HG02588 (cell line): ENCODE measurements around the gene LCP2.

Source experiments
- ATAC-seq: cut with Tn5 transposase; IDR thresholded peaks from one replicate; pipeline ENCODE4 v1.9.1; 2021; ENCODE audit warnings: mild to moderate bottlenecking, moderate library complexity; ENCODE audit not compliant: unreplicated experiment

LCP2 gene

DNA sequence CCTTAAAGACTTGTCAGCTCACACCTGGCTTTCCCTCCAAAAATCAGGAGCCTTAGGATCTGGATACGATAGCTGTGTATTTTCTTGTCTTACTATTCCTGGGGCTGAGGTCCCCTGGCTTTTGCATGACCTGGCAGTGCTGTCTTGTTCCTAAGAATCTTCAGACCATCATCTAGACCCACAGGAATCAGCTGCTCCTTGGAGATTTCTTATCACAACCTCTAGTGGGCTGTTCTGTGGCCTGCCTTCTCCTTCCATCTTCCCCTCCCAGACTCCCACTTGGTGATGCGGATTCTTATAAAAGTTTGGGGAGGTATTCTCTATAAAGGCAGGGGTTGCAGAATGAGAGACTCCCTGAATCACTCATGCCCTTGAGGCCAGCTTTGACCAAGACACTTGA is 21.4 kb downstream of the LCP2 start:
- no peak for ATAC-seq

DNA sequence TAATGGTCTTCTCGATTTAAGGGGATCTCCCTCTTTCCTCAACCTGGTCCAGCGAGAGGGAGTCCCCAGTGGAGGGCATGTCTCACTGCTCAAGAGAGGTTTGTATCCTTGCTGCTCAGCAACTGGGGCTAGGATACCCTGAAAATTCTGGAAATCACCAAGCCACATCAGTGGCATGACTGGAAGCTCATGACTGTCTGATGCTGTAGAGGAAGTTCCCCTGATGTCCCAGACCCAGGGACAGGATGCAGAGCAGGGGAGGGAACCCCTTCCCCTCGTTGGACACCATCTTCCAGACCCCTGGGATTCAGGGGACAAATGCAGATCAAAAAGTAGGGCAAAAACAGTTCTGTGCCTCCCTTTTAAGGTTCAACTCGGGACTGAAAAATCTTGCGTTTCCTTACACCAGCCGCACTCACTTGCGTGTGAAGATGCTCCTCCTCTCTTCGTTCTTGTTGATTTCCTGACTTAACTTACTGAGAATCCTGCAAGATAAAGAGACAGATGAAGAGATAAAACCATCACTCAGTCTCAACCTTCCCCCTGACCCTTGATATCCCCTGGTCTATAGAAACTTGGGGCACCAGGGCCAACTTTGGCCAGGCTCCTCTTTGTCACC is 22.1 kb downstream of the LCP2 start:
- no peak for ATAC-seq

DNA sequence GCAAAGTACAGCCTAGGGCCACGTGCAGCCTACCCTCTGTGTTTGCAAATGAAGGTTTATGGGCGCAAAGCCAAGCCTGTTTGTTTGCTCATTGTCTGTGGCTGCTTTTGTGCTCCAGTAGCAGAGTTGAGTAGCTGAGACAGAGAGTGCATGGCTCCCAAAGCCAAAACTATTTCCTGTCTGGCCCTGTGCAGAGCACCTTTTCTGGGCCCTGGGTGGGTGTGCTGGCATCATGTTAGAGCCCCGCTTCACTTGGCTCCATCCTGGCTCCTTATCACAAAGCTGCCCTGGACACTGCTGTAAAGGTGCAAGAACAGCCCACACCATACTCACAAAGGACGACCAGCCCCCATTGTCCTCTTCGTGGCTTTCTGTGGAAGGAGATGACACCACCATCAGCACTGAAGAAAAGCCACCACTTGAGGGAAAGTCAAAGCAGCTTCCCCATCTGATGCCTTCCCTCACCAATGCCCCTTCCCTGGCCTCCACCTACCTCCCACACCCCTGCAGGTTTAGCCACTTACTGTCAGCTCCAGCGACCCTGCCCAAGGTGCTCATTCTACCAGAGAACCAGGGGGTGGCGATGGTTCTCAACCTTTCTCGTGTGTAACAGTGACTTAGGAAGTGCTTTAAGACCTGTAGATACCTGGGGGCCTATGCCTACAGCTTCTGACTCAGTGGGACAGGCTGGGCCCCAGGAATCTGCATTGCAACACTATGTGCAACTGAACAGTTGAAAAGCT is 23.4 kb downstream of the LCP2 start:
- ATAC-seq, result no peak

DNA sequence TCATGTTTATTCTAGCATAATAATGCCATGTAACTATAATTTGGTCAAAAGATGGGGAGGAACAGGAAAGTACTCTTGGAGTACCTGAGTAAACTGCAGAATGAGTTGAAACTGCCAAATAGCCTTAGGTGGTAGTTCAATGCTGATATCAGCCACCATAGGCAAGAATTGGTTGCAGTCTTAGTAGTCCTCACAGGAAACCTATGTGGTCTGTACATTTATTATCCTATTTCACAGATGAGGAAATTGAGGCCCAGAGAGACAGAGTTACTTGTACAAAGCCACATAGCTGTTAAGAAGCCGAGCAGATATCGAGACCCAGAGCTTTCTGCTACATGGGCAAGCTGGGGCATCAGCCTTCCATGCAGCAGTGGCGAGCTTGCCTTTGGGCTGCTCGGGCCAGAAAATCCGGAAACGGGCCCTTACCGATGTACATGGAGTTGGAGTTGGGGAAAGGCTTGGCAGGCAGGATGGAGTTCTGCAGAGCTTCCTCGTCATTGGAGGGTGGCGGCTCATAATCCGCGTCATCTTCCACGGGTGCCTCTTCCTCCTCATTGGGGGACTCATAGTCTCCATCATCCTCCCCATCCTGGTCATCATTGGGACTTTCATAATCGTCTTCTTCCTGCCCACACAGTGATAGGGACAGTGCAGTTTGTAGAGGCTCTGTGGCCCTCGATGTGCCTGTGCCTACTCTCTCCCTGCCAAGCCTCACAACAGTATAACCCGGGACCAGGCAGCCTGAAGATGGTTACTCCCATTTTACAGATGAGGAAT is 27.1 kb downstream of the LCP2 start:
- no peak for ATAC-seq

DNA sequence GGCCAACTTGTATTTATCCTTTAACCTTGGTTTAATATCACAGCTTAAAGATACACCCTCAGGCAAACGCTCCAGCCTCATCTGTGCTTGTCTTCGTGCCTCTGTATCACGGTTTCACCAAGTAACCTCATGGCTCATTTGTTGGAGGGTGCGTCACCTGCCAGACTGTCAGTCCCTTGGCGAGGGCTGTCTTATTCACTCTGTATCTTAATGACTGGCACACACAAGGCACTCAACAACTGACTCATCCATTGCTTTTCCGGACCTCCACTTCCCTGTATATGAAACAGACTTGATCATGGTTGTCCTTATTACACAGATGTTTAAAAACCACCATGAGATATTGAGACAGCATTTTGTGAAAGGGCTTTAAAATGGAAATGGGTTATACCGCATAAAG is 28.0 kb downstream of the LCP2 start:
- ATAC-seq, result no peak

DNA sequence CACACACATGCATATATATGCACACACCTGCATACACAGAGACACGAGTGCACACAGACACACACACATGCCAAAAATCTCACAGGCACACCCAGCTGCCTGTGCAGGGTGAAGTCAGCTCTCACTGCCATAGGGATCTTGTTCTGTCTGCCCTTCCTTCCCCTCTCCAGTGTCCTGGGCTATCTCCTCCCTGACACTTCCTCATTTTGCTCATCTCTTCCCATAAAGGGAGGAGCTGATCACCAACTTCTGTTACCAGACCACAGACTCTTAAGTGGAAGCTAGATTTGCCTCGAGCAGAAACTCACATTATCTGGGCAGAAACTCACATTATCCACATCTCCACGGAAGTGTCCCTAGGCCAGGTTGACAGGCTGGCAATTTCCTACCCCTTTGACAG is 28.7 kb downstream of the LCP2 start:
- no peak for ATAC-seq

DNA sequence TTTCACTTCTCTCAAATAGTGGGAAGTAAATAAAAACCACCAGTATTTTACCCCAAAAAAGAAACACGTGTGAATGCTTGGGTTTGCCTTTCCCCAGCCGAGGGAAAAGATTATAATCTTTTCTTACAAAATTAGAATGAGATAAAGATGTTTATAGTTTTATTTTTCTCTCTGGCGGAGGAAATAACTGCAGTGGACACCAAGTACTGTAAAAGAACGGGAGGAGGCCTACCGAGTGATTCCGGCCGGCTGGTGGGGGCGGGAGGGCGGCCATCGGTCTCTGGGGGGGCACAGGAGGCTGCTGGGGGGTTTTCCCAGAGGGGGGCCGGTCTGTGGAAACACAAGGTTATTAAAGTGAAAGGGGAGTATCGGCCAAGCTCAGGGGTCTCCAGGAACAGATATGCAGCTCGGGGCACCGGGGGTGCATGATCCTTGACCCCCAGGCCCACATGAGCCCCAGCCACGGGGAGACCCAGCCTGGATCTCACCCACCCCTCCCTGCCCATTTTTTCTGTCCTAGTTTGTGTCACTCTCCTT is 29.4 kb downstream of the LCP2 start:
- ATAC-seq, result no peak

DNA sequence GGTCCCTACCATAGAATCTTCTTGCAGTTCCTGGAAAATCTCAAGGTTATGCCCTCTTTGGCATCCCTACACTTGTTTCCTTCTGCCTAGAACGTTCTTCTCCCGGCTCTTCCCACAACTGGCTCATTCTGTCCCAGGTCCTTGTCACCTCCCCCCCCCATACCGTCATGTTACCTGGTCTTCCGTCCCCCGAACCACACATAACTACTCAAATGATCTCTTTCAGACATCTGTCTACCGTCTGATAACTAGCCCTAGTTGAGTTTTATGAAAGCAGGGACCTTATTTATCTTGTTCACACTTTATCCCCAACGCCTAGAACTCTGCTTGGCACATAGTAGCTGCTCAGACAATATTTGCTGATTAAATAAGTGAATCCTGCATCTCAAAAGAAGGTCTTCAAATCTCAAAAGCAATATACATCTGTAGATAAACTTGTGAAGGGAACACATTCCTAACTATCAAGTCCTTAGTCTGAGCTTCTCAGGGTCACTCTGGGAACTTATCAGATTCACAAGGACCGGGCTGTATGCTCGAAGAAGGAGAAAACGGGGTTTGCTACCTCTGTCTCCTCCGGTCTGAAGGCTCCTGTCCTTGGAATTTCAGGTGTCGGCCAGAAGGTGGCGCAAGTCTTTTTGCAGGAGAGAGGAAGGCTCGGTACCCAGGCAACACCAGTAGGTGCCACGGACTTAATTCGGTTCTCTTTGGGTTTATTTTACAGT is 30.0 kb downstream of the LCP2 start:
- peak; percentile 62 for ATAC-seq

DNA sequence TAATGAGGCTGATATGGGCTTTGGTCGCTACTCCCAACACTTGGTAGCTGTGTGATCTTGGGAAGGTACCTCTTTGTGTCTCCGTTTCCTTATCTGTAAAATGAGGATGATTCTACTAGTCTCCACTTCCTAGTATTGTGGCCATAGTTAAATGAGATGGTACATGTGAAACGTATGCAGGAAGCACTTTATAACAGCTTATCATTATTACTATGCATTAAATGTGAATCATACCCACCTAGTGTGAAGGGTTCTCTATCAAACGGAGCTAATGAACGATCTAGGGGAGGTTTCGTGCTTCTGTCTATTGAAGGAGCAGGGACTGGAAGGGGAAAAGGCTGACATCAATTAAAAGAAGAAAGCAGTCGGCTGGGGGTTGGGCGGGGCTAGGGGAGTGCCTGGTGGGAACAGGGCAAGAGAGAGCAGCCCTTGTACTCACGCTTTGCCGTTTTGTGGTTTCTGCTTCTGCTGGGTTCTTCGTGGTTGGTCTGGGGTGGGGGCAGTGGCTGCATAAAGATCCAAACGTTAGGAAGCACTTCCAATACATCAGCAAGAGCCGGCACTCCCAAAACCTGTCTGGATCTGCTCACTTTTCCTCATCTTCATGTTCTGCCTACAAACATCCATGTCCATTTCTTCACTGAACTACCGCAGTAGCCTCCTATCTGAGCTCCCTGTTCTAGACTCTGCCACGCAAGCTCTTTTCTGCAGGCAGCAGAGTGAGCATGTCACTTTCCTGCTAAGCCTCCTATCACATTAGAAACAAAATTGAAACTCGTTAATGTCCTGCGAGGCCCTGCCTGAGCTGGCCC is 30.8 kb downstream of the LCP2 start:
- ATAC-seq, result no peak

DNA sequence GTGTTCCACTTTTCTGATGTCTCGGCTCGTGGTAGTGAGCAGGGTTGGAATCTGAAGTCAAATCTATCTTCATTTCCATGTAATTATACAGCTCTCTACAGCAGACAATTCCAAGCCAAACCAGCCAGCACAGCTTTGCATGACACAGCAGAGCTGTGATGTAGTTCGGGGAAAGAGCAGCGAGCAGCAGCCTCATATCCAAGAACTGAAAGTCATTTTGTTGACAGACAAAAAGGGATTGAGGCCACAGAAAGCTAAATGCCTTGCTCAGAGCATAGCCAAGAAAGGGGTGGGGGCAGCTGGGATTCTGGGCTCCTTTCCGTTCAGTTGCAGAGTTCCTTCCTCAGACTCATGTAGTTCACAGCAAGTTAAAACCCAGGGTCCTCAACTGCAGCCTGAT is 32.1 kb downstream of the LCP2 start:
- ATAC-seq, result no peak

DNA sequence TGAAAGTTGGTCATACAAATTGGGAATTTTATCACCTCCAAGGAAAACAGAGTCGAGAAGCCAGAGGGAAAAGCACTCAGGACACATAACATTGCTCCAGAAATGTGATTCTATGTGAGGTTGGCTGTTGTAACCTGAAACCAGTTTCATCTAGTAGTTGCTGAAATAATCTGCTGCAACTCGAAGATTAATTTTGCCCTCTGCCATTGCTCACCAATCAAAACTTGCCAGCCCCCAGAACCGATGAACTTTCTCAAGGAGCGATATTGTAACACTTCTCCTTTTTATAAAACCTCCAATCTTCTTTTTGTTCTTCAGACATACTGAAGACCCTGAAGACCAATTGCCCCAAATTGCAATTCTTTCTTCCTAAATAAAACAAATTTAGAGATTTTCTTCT is 33.7 kb downstream of the LCP2 start:
- ATAC-seq, result no peak

DNA sequence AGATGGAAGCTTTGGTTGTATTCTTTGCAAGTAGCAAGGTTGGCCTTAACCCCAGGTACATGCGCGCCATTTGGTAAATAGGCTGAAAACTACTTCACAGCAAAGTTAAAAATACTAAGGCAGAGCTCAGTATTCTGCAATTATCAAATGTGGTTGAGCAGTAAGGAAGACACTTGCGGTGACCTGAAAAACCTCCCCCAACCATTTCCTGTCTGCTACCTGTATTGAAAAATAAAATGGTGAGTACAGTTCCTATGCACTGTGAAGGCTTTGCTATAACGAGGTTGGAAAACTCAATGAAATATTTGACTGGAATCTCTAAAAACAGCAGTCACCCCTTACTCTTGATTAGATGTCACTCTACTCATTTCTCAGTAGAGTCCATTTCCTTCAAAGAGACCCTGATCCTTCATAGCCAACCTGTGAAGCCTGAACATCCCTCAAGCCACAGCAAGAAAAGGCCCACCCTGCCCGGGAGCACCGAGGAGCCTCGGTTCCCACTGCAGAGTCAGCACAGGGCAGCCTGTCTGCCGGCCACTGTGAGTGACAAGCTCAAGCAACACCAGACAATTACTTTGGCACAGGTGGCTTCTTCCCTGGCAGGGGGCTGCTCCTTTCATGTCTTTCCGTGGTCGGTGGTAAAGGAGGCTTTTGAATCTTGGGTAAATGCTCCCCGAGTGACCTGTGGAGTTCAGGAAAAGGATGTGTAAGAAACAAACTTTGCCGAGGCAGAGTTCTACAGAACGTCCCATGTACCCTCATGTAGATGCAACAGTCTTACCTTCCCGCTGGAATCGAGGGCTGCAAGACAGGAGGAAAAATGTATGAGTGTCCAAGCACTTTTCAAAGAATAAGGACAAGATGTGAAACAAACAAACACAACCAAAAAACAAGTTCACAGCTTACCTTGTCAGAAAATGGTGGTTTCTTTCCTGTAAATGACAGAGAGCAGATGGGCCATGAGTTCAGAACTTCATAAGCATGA is 35.2 kb downstream of the LCP2 start:
- ATAC-seq, result no peak

DNA sequence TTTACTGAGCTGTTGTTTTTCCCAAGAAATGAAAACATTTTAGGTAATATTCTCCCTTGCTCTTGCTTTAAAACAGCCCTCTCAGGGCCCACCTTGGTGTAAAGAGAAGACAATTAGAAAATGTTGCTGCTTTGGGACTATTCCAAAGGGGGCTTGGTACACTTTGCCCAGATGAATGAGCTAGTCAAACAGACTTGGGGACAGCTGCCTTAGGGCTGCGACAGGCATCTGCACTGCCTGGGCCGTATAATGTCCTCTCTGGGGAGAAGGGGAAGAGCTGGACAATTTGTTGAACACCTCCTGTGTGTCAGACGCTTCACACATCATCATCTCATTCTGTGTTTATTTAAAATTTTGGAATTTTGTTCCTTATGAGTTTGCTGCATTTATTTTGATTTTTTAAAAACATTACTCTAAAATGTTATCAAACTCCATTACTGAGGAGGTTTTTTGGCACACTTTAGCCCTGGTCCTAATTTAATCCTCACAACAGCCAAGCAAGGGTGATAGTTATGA is 36.0 kb downstream of the LCP2 start:
- no peak for ATAC-seq

DNA sequence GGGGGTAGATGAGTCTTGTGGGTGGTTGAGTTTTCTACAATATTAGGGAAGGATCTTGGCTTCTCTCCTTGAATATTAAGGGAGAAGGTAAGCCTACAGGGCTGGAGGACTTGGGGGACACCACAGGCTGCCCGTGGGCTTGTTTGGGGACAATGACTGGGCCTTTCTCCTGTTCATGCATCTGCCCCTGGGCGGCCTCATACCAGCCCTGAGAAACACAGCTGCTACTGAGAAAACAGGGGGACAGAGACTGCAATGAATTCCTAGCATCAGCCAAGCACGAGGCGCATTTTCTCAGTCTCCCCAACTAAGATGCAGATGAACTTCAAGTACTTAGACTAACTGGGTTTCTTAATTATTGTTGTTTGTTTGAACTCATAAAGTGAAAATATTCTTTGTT is 40.2 kb downstream of the LCP2 start:
- ATAC-seq, result no peak

DNA sequence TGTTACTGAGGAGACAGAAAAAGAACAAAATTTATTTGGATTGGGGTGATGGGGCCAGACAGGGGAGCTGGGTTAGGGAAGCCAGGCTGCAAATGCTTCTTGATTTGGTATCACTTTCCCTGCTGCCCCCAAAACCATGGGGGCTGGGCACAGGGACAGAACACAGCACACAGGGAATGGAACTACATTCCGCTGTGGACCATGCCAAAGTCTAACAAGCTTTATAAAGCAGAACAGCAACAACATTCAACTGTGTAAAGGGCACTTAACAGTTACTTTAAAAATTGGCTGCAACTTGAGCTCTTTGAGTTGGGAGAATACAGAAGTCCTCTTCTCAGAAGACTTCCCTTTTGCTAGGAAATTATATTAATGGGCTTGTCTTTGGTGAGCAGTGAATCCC is 41.0 kb downstream of the LCP2 start:
- ATAC-seq, result no peak

DNA sequence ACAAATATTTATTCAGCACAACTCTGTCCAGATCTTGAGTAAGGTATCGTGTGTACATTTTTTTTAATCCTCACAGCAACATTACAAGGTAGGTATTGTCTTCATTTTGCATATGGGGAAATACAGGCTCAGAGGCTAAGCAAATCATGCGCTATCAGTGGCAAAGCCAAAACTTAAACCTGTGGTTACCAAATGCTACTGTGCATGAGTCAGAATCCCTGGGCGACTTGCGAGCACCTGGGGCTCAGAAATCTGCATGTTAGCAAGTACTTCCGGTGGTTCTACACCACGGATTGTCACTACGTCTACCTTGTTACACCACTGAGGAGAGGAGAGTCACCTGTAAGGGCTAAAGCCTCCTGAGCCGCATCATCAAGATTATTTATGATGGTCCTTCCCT is 43.5 kb downstream of the LCP2 start:
- peak; percentile 97 for ATAC-seq

DNA sequence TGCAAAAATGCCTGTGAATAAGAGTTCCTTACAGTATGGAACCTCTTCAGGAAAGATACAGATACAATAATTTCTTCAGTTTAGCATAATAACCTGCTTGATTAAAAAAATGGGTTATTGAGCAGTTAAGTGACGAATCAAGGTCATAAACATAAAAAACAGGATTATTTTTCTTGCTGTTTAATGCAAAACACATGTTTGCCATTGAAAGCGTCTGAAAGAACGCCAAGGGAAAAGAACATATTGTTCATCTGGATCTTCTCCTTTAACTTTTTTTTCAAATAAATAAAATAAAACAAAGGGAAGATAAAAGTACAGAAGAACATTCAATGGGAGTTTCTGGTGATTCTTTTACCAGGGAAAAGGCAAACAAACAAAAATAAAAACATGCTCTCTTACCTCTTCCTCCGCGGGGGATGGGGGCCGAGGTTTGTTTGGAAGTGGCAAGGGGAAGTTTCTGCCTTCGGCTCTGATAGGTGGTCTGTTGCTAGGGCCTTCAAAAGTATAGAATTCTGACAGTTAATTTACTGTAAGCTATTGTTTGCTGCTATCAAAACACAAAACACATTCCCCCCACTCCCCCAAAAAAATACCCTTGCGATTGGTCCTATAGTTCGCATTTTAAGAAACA is 44.7 kb downstream of the LCP2 start:
- no peak for ATAC-seq

DNA sequence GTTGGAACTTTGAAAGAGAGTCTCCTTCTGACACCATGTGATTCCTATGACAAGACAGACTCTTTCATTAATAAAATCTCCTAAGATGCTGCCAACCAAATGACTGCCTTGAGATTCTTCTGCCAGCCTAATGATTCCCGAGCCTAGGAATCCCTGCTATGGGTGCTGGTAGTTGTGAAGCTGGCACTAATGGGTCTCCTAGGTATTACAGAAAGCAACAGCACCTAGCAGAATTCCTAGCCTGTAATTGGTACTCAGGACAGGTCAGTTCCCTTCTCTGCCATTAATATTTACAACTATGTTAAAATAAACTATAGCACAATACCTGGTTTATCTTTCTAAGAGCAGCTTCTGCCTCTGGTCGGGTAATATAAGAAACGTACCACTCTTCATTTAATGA is 45.5 kb downstream of the LCP2 start:
- ATAC-seq, result no peak

DNA sequence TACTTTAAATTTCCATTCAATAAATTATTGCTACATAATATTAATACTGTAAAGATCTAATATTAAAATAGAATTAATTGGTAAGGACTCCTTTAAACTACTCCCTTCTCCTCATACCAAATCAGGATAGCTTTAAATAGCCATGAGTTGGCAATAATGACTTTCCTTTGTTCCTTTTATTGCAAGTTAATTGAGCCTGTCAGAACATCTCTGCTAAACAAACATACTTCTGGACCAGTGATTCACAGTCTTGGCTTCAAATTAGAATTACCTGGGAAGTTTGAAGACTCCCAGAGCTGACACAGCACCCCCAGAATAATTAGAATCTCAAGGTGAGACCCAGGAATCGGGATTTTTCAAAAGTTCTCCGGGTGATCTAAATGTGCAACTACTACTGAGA is 46.1 kb downstream of the LCP2 start:
- no peak for ATAC-seq
